ENCODE data around the gene SOX5. TPM values are rescaled to one million over a fixed set of nuclear protein-coding genes. Genes with fewer than 3 reads are reported as not detected.

Gene SOX5
- 7.8 TPM for total RNA-seq

DNA sequence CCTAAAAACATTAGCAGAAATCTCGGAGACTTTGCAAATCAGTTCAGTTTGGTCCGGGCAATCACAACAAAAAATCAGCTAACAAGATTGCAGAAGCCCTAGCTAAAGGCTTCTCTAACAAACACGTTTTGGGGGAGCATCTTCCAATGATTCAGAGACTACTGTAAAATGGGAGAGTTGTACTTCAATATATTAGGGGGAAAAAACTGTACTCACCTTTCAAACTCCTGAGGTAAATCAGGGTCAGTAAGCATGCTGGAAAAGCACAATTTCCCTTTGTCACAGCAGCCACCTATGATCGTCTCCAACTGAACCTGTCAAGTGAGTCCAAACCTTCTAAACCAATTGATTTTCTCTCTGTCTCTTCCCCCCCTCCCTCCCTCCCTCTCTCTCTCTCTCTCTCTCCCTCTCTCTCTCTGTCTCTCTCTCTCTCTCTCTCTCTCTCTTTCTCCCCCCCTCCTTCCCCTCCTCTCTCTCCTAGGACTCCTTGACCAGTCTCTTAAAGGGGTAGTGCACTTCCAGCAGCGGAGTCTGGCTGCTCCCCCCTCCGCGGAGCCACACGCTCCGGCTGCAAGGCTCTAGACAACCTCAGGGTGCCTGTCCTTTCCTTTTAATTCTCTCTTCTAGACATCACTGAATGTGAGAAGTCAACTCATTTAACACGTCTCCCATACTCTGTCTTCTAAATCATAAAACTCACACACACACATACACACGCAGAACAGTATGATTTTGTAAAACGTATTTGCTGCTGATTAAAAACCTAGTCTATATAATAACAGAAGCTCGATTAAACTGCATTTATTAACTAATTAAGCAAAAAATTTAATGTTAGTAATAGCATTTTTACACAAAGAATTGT lies at the start of gene SOX5:
Gene SOX5 (minus strand): TSS at position 323 of the 862 bp plus-strand sequence. CDS start 69 bp downstream, at position 254.
- DNase-seq, result peak; percentile 55

DNA sequence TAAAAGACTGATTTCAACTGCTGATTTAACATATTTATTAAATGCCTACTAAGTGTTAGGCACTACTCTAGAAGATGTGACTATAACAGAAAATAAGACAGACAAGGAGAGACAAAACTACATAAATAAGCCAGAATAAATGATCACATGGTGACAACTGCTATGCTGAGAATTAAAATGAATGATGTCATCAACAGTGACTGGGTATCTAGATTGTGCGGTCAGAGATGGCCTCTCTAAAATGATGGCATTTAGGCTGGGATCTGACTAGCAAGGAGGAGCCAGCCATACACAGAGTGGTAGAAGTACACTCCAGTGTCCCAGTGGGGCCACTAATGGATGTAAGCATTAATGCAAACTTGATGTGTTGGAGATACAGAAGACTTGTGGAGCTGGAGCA lies 37.6 kb upstream of the SOX5 start:
- DNase-seq, result no peak

DNA sequence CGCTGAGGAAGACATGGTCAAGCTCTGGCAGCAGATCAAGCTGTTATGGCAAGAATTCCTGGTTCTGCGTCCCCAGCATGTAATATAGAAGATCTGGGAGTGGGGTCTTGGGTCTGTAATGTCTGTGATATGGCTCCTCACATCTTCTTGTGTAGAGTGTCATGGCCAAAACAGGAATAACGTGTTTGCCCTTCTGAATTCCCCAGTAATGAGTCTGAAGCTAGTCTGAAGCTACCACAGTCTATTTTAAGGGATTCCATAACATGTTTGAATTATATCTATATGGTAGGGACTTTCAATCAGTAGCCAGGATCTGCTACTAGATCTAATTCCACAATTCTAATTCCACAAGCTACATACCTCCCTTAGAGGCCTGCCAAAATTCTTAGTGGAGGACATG lies 31.4 kb upstream of the SOX5 start:
- no peak for DNase-seq

DNA sequence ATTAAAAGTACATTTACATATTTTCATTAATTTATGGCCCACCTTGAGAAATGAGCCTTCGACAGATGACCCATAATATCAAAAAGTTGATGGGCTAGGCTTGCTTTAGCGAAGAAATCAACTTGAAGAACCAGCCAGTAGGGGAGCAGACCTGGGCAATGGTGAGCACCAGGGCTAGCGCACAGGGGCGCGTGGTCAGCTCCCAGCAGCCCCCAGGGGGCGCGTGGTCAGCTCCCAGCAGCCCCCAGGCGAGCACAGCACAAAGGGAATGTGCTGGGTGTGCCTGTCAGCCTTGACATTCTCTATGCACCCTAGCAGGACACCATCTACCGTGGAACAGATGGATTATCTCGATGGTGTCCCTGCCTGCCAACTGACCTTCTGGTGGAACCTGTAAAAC lies 15.3 kb upstream of the SOX5 start:
- no peak for DNase-seq

DNA sequence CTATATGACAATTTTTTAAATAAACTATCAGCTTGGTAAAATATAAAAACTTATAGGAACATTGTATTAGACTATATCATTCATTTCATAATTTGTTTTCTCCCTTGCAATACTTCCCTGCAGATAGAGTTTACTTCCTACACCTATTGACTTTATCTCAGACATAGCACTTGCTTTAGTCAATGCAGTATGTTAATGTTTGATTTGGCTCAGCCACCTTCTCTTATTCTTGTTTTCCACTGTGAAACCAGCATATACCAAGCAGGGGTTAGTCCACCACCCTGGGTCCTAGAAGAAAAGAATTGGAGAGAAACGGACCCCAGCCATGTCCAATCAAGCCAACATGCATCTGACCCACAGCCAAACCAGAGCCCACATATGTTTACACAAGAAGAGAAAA lies 10.4 kb upstream of the SOX5 start:
- DNase-seq, result no peak

DNA sequence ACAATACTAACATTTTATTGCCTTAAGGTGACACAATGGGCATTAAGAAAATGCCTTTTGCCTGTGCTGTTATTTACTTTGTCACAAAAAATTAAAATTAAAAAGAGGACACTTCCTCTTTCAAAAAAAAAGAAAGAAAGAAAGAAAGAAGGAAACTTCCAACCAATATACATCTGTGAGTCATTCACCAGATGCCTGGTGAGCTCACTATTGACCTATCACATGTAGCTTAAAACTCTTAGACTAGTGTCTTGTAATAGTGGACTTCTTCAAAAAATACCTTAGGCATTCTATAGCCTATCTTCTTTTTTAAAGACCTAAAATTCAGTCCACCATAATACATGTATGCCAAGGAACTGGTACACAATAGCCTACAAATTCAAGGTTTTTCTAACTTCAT lies 4.9 kb upstream of the SOX5 start:
- DNase-seq, result no peak

DNA sequence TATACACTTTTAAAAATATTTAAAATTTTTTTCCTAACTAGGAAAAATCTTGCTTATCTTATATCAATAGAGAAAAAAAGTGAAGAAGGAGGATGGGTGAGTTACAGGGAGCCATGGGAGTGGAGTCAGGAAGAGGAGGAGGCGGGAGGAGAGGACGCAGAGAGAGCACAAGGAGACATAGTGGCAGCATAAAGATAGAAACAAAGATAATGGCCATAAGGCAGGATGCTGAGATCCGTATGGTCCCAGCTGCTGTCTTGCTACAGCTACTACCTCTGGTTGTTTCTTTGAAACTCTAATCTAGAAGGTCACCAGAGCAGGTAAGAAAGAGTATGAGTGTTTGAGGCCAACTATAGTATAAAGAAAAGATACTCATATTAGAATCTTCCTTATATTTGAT lies 2.6 kb upstream of the SOX5 start:
- no peak for DNase-seq

DNA sequence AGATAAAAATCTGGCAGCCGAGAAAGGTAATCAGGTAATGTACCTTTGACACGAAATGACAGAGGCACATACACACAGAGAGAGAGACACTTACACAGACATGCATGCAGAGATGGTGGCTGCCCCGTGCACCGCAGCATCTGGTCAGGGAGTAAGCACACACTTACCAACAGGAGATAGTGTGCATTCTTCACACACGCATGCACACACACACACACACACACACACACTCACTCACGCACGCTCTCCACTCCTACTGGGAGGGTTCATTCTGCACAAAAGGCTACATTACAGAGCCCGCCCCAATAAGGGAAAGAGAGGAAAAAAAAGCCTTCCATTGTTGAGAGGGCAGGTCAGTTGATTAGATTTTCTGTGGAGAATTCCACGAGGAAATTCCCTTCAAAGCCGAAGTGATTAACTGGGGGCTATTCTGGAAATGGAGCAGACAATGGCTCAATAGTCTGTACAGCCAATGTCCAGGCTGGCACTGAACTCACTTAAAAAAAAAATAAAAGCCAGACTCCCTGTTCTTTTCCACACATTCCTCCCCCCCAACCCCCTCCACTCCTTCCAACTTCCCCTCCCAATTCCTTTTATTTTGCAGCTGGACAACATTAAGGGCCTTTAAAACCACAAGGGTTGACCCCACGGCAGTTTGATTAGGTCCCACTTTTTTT lies 1.4 kb upstream of the SOX5 start:
- DNase-seq, result peak; percentile 24

DNA sequence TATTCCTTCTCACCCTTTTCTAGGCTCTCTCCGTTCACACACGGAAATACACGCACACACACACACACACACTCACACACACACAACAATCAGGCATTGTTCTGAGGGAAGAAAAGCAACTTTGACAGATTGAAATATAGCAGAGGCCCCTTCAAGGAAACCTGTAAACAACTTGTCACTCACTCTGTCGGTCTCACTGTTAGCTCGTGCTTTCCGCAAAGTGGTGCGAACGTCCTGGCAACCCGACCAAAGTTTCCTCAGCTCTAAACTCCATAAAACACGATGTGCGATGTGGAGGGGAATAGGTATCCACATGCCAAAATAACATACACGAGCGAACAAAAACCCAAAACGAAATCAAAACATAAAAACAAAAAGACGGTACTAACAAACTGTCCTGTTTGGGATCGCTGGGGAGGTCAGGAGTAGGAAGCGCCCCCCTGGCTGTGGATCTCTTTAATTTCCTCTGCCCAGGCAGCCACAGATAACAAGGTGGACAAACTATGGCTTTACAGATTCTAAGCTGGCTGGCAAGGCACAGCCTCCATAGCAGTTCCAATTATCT lies 822 bp upstream of the SOX5 start:
- DNase-seq, result peak; percentile 66

DNA sequence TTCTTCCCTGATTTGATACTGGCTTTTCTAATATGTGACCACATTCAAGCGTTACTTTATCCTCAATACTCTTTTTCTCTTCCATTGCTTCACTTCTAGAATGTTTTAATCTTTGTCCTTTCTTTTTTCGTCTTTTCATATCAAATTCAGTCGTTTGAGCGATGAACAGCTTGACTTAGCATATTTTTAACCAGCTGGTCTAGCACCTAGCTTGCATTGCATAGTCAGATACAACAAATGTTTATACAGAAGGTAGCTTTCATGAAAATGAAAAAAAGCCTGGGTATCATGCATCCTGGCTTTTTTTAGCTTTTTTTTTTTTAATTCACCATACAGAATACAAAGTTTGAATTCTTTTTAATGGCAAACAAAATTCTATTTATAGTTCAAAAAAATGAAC lies 1.2 kb downstream of the SOX5 start:
- DNase-seq, result no peak

DNA sequence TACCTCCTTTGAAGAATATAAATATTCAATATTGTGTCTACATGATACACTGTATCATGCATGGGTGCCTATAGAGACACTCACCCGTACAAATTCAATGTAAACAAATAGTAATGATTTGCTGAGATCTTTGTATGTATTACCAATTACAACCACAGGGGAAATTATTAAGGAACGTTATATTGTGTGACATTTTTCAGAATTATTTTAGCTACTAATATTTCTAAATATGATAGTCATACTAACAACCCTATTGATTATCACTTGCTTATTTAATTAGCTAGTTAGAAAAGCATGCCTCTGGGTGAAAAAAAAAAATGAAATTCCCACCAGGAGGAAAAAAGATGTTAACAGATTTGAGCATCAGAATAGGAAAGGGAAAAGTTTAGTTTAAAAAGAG lies 2.1 kb downstream of the SOX5 start:
- DNase-seq, result no peak

DNA sequence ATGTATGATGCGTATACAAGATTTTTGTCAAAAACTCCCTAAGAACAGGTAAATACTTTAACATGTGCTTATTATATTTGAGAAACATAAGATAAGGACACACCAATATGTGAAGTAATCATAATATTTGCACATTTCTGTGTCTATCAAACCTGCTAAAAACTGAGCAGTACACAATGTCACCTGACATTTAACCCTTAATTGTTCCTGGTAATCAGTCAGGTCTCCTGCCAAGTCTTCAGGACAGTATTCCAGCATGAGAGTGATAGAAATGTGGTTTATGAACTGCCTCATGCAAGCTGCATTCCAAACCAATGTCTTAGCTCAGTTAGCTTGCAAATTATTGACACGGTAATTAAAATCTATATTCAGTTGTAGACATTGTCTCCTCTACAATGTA lies 4.2 kb downstream of the SOX5 start:
- DNase-seq, result no peak

DNA sequence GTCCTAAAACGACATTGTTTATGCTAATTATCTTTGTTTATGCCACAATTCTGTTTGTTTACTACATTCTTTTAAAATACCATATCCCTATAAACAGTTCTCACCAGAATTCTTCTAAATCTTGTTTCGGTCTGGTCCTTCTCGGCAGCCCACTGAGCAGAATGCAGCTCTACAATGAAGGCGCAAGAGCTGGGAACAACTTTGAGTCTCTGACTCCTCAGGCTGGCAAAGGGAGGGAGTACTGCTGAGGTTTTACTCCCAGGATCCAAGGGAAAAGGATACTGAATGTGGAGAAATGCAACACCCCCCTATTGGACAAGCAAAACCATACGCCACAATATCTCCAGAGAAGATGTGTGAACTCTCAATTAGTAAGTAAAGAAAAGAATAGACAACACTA lies 5.4 kb downstream of the SOX5 start:
- peak; percentile 30 for DNase-seq

DNA sequence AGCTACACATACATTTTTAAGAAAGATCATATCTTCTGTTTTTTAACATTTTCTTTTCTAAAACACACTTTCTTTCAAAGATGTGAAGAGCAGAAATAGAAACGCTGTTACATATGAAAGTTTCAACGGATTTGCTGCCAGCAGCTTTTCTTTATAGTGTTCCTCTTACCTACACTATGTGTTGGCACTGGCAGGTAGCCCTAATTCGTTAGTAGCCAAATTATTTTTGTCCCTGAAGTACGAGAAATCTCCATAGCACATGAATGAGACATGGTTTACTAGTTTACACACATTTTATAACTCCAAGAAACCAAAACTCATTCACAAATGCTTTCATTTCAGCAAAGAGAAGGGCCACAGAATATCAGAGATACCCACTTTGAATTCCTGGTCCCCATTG lies 6.6 kb downstream of the SOX5 start:
- DNase-seq, result no peak

DNA sequence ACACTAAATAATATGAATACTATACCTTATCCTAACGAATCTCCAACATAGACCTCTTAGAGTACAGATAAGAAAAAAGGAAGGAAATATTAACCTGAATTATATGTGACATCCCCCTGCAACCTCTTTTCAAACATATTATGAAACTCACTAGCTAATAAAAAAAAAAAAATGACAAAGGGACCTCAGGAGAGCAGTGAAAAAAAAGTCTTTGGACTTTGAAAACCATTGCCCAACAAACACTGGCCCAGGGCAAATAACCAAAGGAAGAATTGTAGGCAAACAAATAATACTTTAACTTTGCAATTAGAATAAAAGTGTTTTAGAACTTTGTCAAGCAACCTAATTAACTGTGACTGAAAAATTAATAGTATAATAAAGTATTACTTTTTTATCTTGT lies 7.7 kb downstream of the SOX5 start:
- no peak for DNase-seq

DNA sequence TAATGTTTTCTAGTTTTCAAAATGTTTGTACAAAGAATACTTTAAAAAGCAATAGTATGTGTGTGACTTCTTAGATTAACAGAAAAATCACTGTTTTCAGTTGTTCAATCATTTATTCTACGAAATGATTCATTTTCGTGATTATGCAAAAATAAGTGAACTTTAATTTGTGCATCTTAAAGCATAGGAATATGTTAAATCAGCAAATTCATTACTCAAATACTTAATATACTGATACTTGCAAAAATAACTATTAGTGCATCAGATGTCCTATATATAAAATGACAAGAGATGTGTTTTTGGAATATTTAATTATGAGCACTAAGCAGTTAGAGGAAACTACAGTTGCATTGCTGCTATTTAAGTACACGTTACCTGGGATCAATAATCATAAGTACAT lies 11.0 kb downstream of the SOX5 start:
- DNase-seq, result no peak

DNA sequence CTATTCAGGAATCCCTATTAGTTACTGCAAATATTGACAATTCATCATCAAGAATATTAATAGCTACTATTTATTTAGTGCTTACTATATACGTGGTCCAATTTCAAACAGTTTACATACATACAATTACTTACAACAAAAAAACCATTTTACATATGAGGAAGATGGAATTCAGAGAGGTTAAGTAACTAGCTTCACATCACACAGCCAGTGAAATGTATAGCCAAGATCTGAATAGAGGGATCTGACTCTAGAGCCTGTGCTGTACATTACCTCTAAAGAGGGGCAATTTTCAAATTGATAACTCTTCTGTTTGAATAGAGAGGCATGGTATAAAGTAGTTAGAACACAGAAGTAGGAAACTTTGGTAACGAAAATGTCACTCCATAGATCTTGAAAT lies 18.3 kb downstream of the SOX5 start:
- DNase-seq, result no peak

DNA sequence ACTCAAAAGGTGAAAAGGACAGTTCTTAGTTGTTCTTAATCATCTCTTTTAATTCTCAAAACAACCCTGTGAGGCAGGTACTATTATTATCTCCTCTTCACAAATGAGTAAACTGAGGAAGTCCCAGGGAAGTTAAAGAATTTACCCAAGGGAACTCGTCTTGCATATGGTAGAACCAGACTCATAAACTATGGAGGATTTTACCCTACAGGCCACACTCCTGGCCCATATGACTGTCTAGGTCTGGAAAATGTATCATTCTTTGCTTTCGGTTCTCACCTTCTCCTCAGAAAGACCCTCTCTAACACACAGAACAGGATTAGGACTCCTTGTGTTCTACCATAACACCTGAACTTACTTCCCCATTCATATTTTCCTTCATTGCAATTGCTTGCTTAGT lies 18.9 kb downstream of the SOX5 start:
- no peak for DNase-seq

DNA sequence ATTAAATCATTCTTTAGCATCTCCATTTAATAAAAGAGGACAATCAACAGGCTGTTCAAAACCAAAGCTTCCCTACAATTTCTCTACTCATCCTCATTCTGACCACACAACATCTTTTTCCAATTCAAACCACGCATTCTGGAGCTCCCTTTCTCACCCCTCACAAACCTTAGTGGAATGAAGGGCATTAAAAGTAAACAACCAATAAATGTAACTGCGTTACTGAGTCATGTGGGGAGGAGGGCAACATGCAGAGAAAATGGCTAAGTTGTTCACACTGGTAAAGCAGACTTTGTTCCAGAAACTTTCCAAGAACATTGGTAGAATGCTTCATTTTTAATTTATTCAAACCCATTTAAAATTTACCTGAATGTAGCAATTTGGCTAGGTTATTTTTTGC lies 19.6 kb downstream of the SOX5 start:
- no peak for DNase-seq

DNA sequence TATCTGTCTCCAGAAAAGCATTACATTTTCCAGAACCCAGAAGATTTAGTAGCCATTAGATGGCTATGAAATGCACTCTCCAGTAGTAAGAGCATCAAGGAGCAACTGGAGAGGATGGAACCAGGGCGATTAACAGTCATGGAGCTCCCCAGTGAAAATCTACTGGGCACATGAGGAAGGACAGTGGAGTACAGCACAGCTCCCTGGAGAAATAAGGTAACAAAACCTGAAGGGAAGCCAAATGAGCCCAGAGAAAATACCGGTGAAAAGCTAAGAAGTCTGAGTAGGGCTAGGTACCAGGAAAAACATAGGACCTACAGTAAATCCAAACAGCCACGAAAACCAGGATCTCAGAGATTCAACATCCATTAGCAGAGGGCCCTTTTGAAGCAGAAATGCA lies 21.6 kb downstream of the SOX5 start:
- DNase-seq, result no peak

DNA sequence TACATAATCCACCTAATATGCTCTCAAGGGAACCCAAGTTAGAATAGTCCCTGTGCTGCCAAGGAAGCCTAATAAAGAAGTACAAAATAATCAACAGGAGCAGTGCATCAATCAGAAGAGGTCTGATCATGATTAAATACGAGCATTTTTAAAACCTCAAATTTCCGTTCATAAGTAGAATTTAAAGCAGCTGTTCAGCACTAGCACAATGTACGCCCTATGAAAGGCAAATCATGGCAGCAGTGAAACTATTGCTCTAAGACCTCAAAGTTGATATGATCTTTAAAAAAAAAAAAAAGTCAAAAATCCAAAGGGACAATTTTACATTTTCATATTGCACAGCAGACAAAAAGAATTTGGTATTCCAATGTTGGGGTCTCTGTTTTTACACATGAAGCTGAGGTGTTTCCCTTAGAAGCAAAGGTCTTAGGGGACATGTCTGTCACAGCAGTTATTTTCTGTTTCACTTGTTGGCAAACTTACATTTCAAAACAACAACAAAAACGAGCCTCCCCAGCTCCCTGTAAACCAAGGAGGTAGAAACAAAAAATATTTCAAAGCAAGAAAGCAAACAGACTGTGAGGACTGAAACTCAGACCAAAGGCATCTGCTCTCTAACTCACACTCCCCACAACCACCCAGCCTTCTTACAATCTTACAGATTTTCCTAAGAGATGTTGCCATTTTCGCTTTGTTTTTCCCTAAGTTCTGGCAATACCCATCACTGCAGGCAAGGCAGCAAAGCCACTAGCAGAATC lies 28.2 kb downstream of the SOX5 start:
- DNase-seq, result no peak

DNA sequence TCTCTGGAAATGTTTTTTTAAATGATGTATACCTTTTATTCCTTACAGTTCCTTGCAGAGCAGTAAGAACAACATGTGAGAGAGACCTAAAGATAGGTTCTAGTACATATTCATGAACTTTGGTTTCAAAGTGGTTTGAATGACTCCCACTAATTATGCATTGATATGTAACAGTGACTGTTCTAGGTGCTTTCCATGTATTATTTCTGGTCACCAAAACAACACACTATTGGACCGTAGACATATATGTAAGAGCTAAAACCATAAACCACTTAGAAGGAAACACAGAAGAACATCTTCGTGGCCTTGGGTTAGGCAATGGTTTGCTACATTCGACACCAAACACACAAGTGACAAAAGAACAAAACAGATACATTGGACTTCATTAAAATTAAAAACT lies 37.9 kb downstream of the SOX5 start:
- no peak for DNase-seq

DNA sequence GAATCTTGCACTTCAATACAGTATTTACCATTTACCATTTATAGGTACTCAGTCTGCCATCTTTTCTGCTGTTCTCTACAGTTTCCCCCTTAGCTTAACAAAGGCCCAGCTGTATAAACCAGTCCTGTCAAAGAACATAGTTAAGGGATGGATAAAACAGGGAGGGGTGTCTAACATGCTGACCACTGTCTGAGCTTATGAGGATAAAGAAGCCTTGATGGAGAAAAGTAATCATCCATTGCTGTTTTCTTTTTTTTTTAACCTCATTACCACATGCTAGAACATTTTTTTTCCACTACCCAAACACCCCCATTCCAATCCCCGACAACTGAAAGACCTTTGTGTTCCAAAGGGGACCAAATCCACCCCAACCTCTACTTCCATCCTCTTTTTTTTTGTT lies 39.9 kb downstream of the SOX5 start:
- DNase-seq, result peak; percentile 4
